Activated gamma-delta T cell (primary cell): ENCODE measurements around the gene EP400.

ENCODE experiments used
- DNase-seq: peaks from one replicate; lab custom pipeline; 2025; lab: John Stamatoyannopoulos, UW

The EP400 gene

GRCh38 chr12:132121283-132121682 is 171.5 kb downstream of the EP400 start:
- no peak for DNase-seq

- no peak for DNase-seq
These were observed 174.4 kb downstream of the EP400 start for GRCh38 chr12:132123970-132124765.

GRCh38 chr12:132124766-132125425 is 175.2 kb downstream of the EP400 start:
- DNase-seq: no peak

GRCh38 chr12:132125736-132126135 is 176.0 kb downstream of the EP400 start:
- DNase-seq: no peak

- DNase-seq: no peak
These were observed 177.3 kb downstream of the EP400 start for GRCh38 chr12:132127041-132127440.

- no peak for DNase-seq
These were observed 179.3 kb downstream of the EP400 start for GRCh38 chr12:132129007-132129406.

- DNase-seq: no peak
These were observed 180.9 kb downstream of the EP400 start for GRCh38 chr12:132130690-132131089.
